ENCODE measurements around the gene SIVA1. TPM values are rescaled to one million over a fixed set of nuclear protein-coding genes. Genes with fewer than 3 reads are reported as not detected.

The SIVA1 gene
- total and polyA plus RNA-seq, 2 of the 8 experiments (the other 6 are each of a cell fraction or from before 2014, with no cell fraction given), result 123 to 589 TPM

DNA sequence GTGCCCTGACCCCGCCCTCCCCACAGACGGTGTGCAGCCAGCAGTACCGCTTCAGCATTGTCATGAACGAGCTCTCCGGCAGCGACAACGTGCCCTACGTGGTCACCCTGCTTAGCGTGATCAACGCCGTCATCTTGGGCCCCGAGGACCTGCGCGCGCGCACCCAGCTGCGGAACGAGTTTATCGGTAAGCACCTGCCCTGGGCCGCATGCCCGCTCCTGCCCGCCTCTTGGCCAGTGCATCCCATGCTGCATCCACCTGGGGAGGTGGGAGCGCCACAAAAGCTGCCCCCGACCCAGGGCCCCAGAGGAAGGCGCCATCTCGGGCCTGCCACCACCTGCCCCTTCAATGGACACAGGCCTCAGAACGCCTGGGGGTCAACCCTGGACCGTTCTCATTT is 49.7 kb upstream of the SIVA1 start:
- Histone ChIP-seq H3K4me2 (ENCODE audit: insufficient read depth in 1 of 2, low read depth in 2 of 2, low read length in 2 of 2) (no peak overlapping the region), H2BK15ac (ENCODE audit: low read length) (no peak overlapping the region), H3K56ac (replicated peaks; ENCODE audit: insufficient read length, low read depth, low read length) (no peak overlapping the region), H3K9me3 (ENCODE audit: insufficient read depth in 2 of 2, low read depth in 1 of 2, low read length in 1 of 2) (peaks cover 6 to 17% of the 10 kb centered on the region in 2 experiments), H3K23ac (ENCODE audit: insufficient read length) (no peak overlapping the region), H2AK5ac (ENCODE audit: low read depth, low read length) (no peak overlapping the region), H2BK12ac (ENCODE audit: low read depth, low read length) (no peak overlapping the region), H3K4me1 (replicated peaks in 1 of 4; ENCODE audit: control insufficient read depth in 3 of 4, insufficient read depth in 4 of 4, low read length in 3 of 4) (peaks cover 0 to 22% (median 16%) of the 10 kb centered on the region in 4 experiments; a peak in 5 of 7 replicates), H3K9ac (replicated peaks in 1 of 4; ENCODE audit: extremely low read depth in 1 of 4, low read depth in 3 of 4, low read length in 3 of 4) (no peak overlapping the region), H2BK20ac (ENCODE audit: low read length) (no peak overlapping the region), H2BK5ac (ENCODE audit: low read depth, low read length) (0 out of 2 replicates have a peak overlapping the region, but pooled peaks have one; percentile 9), H3K23me2 (ENCODE audit: low read depth, low read length) (no peaks in the 10 kb centered on the region; the same call in 1 of the 2 replicates), H3K27ac (ENCODE audit: low read depth, low read length) (no peak overlapping the region), H2BK120ac (replicated peaks; ENCODE audit: low read depth, low read length) (no peak overlapping the region), H3K79me1 (ENCODE audit: low read depth, low read length) (0 out of 2 replicates have a peak, but pooled peaks cover 2% of the 10 kb centered on the region), H4K91ac (replicated peaks; ENCODE audit: insufficient read length, low read length) (no peak overlapping the region), H3K4ac (replicated peaks; ENCODE audit: insufficient read length, low read depth, low read length) (no peak overlapping the region), H4K8ac (ENCODE audit: extremely low read depth, insufficient read depth, low read length) (no peak overlapping the region), H3K79me2 (ENCODE audit: control insufficient read depth in 1 of 2, insufficient read depth in 2 of 2, low read length in 2 of 2) (no peaks in the 10 kb centered on the region), H3K14ac (ENCODE audit: insufficient read length) (no peak overlapping the region), H3K18ac (ENCODE audit: extremely low read depth, low read length) (no peak overlapping the region), H2AFZ (ENCODE audit: low read length) (no peak overlapping the region), H3K27me3 (replicated peaks in 1 of 4; ENCODE audit: control insufficient read depth in 3 of 4, extremely low read depth in 1 of 4, insufficient read depth in 3 of 4, low read length in 3 of 4) (no peaks in the 10 kb centered on the region), H3K4me3 (ENCODE audit: extremely low read depth in 1 of 4, insufficient read depth in 2 of 4, low read depth in 3 of 4, low read length in 4 of 4) (no peak overlapping the region), H3K36me3 (ENCODE audit: control insufficient read depth in 2 of 4, insufficient read depth in 4 of 4, low read length in 3 of 4) (peaks cover 2 to 29% (median 12%) of the 10 kb centered on the region in 4 experiments; a peak in 6 of 8 replicates), H4K20me1 (replicated peaks in 1 of 2; ENCODE audit: control insufficient read depth in 1 of 2, insufficient read depth in 2 of 2, low read length in 2 of 2) (peaks cover 0 to 36% of the 10 kb centered on the region in 2 experiments), H4K5ac (ENCODE audit: insufficient read length, low read depth, low read length) (no peak overlapping the region)
- POLR2A ChIA-PET (ENCODE audit: partially characterized antibody), result interaction anchor here (1.2 to 2.1 kb wide), 2 partner anchors 9 to 26 kb away, joined by 4 to 5 read pairs; no protein-coding TSS in a partner anchor
- FAIRE-seq, result no peak
- DNase-seq (ENCODE audit: low read depth in 1 of 2, low spot score in 2 of 2), result no peak
- CTCF ChIA-PET (ENCODE audit: partially characterized antibody), result interaction anchor here (0.9 to 1.4 kb wide), 4 partner anchors 19 to 57 kb away, joined by 3 read pairs; no protein-coding TSS in a partner anchor
- TF ChIP-seq ASH2L (IDR thresholded peaks at IDR 0.05; ENCODE audit: low read length) (no peak), POU5F1 (IDR thresholded peaks at IDR 0.05; ENCODE audit: low read depth, low read length) (no peak), SP4 (IDR thresholded peaks at IDR 0.05; ENCODE audit: low read length) (no peak), ZNF274 (IDR thresholded peaks at IDR 0.05; ENCODE audit: borderline replicate concordance, extremely low read depth, low read length) (no peak), TAF1 (IDR thresholded peaks at IDR 0.05; ENCODE audit: low read depth, low read length) (no peak), TBP (IDR thresholded peaks at IDR 0.05; ENCODE audit: low read depth, low read length) (no peak), SIN3A (conservative IDR thresholded peaks at IDR 0.05 in 1 of 2, IDR thresholded peaks at IDR 0.05 in 1 of 2; ENCODE audit: low read depth in 1 of 2, low read length in 2 of 2) (no peak), SP2 (IDR thresholded peaks at IDR 0.05; ENCODE audit: low read length) (no peak), SRF (IDR thresholded peaks at IDR 0.05; ENCODE audit: low read depth, low read length) (no peak), EZH2 (IDR thresholded peaks at IDR 0.05; ENCODE audit: low read depth, low read length, severe bottlenecking) (no peak), SAP30 (IDR thresholded peaks at IDR 0.05; ENCODE audit: insufficient read depth, insufficient replicate concordance, low read length) (no peak), YY1 (IDR thresholded peaks at IDR 0.05; ENCODE audit: low read depth, low read length) (no peak), MAFK (IDR thresholded peaks at IDR 0.05; ENCODE audit: low read depth, low read length) (no peak), BRCA1 (IDR thresholded peaks at IDR 0.05; ENCODE audit: low read depth, low read length) (no peak), FOSL1 (IDR thresholded peaks at IDR 0.05; ENCODE audit: insufficient read depth, low read depth, low read length) (no peak)
- 97% methylated on average over 15 of the region's 28 CpGs; no CpG with 5 or more reads in 1 of the 2 experiments for WGBS, 2 experiments (ENCODE audit: extremely low coverage in 1 of 2, insufficient coverage in 1 of 2, insufficient read length in 1 of 2, insufficient replicate concordance in 2 of 2, low coverage in 1 of 2, low lambda C conversion rate in 2 of 2, missing lambda C conversion rate in 1 of 2)
